Endodermal cell (in vitro differentiated cells): ENCODE results near the gene SCN9A. TPM values are rescaled to one million over a fixed set of nuclear protein-coding genes. Genes with fewer than 3 reads are reported as not detected.

ENCODE experiments used
- DNase-seq: peaks from one replicate; pipeline ENCODE4 v3.0.0-alpha.2; 2017
- H3K27ac ChIP-seq: 2 replicates; pipeline ENCODE4 v1.5.1; 2013; ENCODE audit warnings: mild to moderate bottlenecking, low read depth, low read length, moderate library complexity
- H3K27me3 ChIP-seq: 2 replicates; pipeline ENCODE4 v1.6.1; 2013; ENCODE audit warnings: mild to moderate bottlenecking, low read length, moderate library complexity; ENCODE audit not compliant: insufficient read depth, control insufficient read depth, poor library complexity, severe bottlenecking
- H3K36me3 ChIP-seq: 2 replicates; pipeline ENCODE4 v1.7.0; 2013; ENCODE audit warnings: mild to moderate bottlenecking, low read length, moderate library complexity; ENCODE audit not compliant: control insufficient read depth, insufficient read depth
- H3K4me1 ChIP-seq: one replicate; pipeline ENCODE4 v1.7.0; 2013; ENCODE audit warnings: low read length; ENCODE audit not compliant: control insufficient read depth, insufficient read depth
- H3K4me3 ChIP-seq: 2 replicates; pipeline ENCODE4 v1.5.1; 2013; ENCODE audit warnings: mild to moderate bottlenecking, low read length, moderate library complexity
- H3K9ac ChIP-seq: 2 replicates; pipeline ENCODE4 v1.6.1; 2013; ENCODE audit warnings: mild to moderate bottlenecking, low read length, moderate library complexity; ENCODE audit not compliant: poor library complexity, severe bottlenecking; ENCODE audit errors: extremely low read depth
- H3K9me3 ChIP-seq: 2 replicates; pipeline ENCODE4 v1.6.1; 2013; ENCODE audit warnings: mild to moderate bottlenecking, low read length, moderate library complexity; ENCODE audit not compliant: control insufficient read depth
- H3K27ac Mint-ChIP-seq: 2 replicates; pipeline ENCODE4 v1.8.0; 2020; ENCODE audit warnings: mixed read lengths
- H3K27me3 Mint-ChIP-seq: 2 replicates; pipeline ENCODE4 v1.8.0; 2021; ENCODE audit warnings: mild to moderate bottlenecking, mixed read lengths; ENCODE audit not compliant: insufficient read depth
- H3K36me3 Mint-ChIP-seq: 2 replicates; pipeline ENCODE4 v1.8.0; 2020; ENCODE audit warnings: low read depth, mixed read lengths
- H3K4me1 Mint-ChIP-seq: 2 replicates; pipeline ENCODE4 v1.8.0; 2020; ENCODE audit warnings: mixed read lengths
- H3K4me3 Mint-ChIP-seq: 2 replicates; pipeline ENCODE4 v1.8.0; 2020; ENCODE audit warnings: mild to moderate bottlenecking, moderate library complexity, mixed read lengths
- H3K9me3 Mint-ChIP-seq: 2 replicates; pipeline ENCODE4 v1.8.0; 2020; ENCODE audit warnings: mild to moderate bottlenecking, mixed read lengths
- CTCF ChIP-seq: fragments of 200-600 bp; sonication (generic); conservative IDR thresholded peaks from 2 replicates; pipeline ENCODE4 v1.5.0; 2021; ENCODE audit warnings: antibody characterized with exemption, mild to moderate bottlenecking
- WGBS, 2 experiments: methylation state at CpG; one replicate each; pipeline versions ENCODE4 v1.1.5 to v1.1.7; 2013; ENCODE audit warnings: missing lambda C conversion rate in 2 of 2, mixed read lengths in 1 of 2; ENCODE audit not compliant: insufficient coverage in 1 of 2, insufficient read length in 1 of 2; 5-methylcytosine and 5-hydroxymethylcytosine counted together
- total RNA-seq, 2 donors: library from RNA; stranded (reverse); fragmentation: NEBNext Ultra II Directional in 1 of 2; extraction: Animal tissue kit (Norgen Biotek cat#: 25700) in 1 of 2; gene quantifications; 2 replicates in 1 of 2; 3 replicates in 1 of 2; pipeline ENCODE4 v1.2.1, GENCODE V29; 2021

SCN9A gene
- total RNA-seq, 2 donors from 2014 or later: 0.13 to 0.35 TPM

- H3K9me3 ChIP-seq: no peaks in the 10 kb centered on the region
- no peak for DNase-seq
- no peak overlapping the region for H3K9ac ChIP-seq
- no peaks in the 10 kb centered on the region for H3K27me3 ChIP-seq
- Mint-ChIP-seq H3K9me3 (no peaks in the 10 kb centered on the region), H3K4me3 (no peak overlapping the region), H3K27ac (no peak overlapping the region), H3K4me1 (peaks cover 2% of the 10 kb centered on the region), H3K27me3 (no peaks in the 10 kb centered on the region), H3K36me3 (no peaks in the 10 kb centered on the region)
- 83 to 95% methylated on average over 4 of the region's 5 CpGs for WGBS, 2 experiments
- H3K4me3 ChIP-seq: no peak overlapping the region
- H3K27ac ChIP-seq: no peak overlapping the region
- no peaks in the 10 kb centered on the region for H3K36me3 ChIP-seq
- H3K4me1 ChIP-seq: no peaks in the 10 kb centered on the region
- no peak for TF ChIP-seq CTCF
These were observed 43.3 kb upstream of the SCN9A start for GRCh38 chr2:166418853-166419615.

GRCh38 chr2:166417669-166418068, 41.9 kb upstream of the SCN9A start:
- 71 to 74% methylated on average over 1 to 2 of the region's 2 CpGs for WGBS, 2 experiments
- DNase-seq: no peak
- no peaks in the 10 kb centered on the region for H3K27me3 ChIP-seq
- H3K4me3 ChIP-seq: no peak overlapping the region
- no peak overlapping the region for H3K27ac ChIP-seq
- H3K9me3 ChIP-seq: no peaks in the 10 kb centered on the region
- no peak overlapping the region for H3K9ac ChIP-seq
- no peaks in the 10 kb centered on the region for H3K4me1 ChIP-seq
- H3K27ac Mint-ChIP-seq: no peak overlapping the region
- no peak overlapping the region for H3K4me3 Mint-ChIP-seq
- no peaks in the 10 kb centered on the region for H3K27me3 Mint-ChIP-seq
- peaks cover 2% of the 10 kb centered on the region for H3K4me1 Mint-ChIP-seq
- no peaks in the 10 kb centered on the region for H3K36me3 ChIP-seq
- peak; percentile 59 for TF ChIP-seq CTCF
- H3K9me3 Mint-ChIP-seq: no peaks in the 10 kb centered on the region
- H3K36me3 Mint-ChIP-seq: no peaks in the 10 kb centered on the region

GRCh38 chr2:166413255-166413654, 37.5 kb upstream of the SCN9A start:
- Histone ChIP-seq H3K36me3 (no peaks in the 10 kb centered on the region), H3K9ac (no peak overlapping the region), H3K27ac (no peak overlapping the region), H3K27me3 (no peaks in the 10 kb centered on the region), H3K9me3 (no peaks in the 10 kb centered on the region), H3K4me3 (no peak overlapping the region), H3K4me1 (no peaks in the 10 kb centered on the region)
- Mint-ChIP-seq H3K4me3 (no peak overlapping the region), H3K4me1 (no peaks in the 10 kb centered on the region), H3K9me3 (no peaks in the 10 kb centered on the region), H3K36me3 (no peaks in the 10 kb centered on the region), H3K27me3 (no peaks in the 10 kb centered on the region), H3K27ac (no peak overlapping the region)
- no peak for TF ChIP-seq CTCF
- WGBS, 2 experiments: 100% methylated on average over 1 of the region's 1 CpG
- no peak for DNase-seq
